HepG2 (cell line): Measurements from ENCODE around the gene GCSAM. TPM values are rescaled to one million over a fixed set of nuclear protein-coding genes. Genes with fewer than 3 reads are reported as not detected.

Source experiments
- ATAC-seq: fragments of 200-7000 bp; cut with Tn5 transposase; 3 replicates; pipeline ENCODE4 v1.9.1; 2020; ENCODE audit warnings: mild to moderate bottlenecking, moderate library complexity
- BruUV-seq: library from RNA; stranded (reverse); fragments of 400-500 nt; replicated peaks from 2 replicates; lab custom pipeline; 2021; lab: Mats Ljungman, UMichigan
- CTCF ChIA-PET: fragments of 300-600 bp; formaldehyde crosslinking; extraction: SDS; loops from one replicate; lab custom pipeline; 2021; ENCODE audit warnings: low total read pairs, inconsistent platforms, low intra/inter-chr PET ratio; lab: Yijun Ruan, JAX
- POLR2A ChIA-PET: fragments of 350-600 bp; sonication (Branson Sonifier 250); formaldehyde crosslinking; loops from one replicate; lab custom pipeline; 2020; ENCODE audit warnings: antibody characterized with exemption, inconsistent platforms; lab: Yijun Ruan, JAX
- DNase-seq: peaks from one replicate; pipeline ENCODE4 v3.0.0-alpha.2; 2015; ENCODE audit warnings: low spot score
- FAIRE-seq: peaks from 3 replicates; lab custom pipeline; 2011; peaks lifted over from hg19 to GRCh38; lab: Jason Lieb, UNC
- H2AFZ ChIP-seq: one replicate; pipeline ENCODE4 v1.6.1; 2011; ENCODE audit warnings: low read length, inconsistent platforms
- H3K27ac ChIP-seq: fragments of 300-600 bp; 3 replicates; pipeline ENCODE4 v1.8.0; 2011; ENCODE audit warnings: mixed run types, mild to moderate bottlenecking, mixed read lengths, low read length, inconsistent platforms; ENCODE audit not compliant: insufficient read depth; ENCODE audit errors: extremely low read length
- H3K27me3 ChIP-seq, 2 experiments: fragments of 200-600 bp in 1 of 2; 2 replicates in 1 of 2; 3 replicates in 1 of 2; pipeline versions ENCODE4 v1.6.0 to v1.8.0; 2011; ENCODE audit warnings: low read length in 2 of 2, mild to moderate bottlenecking in 2 of 2, moderate library complexity in 2 of 2, inconsistent platforms in 1 of 2; ENCODE audit not compliant: insufficient read depth in 2 of 2, control insufficient read depth in 1 of 2
- H3K36me3 ChIP-seq, 2 experiments: fragments of 200-600 bp in 1 of 2; replicated peaks in 1 of 2; 2 replicates in 1 of 2; 3 replicates in 1 of 2; pipeline versions ENCODE4 v1.5.1 to v1.8.0; 2011; ENCODE audit warnings: low read length in 2 of 2, inconsistent platforms in 1 of 2; ENCODE audit not compliant: insufficient read depth in 2 of 2, control insufficient read depth in 1 of 2
- H3K4me1 ChIP-seq: 2 replicates; pipeline ENCODE4 v1.5.1; 2012; ENCODE audit warnings: low read length, inconsistent platforms; ENCODE audit not compliant: insufficient read depth
- H3K4me2 ChIP-seq: 2 replicates; pipeline ENCODE4 v1.6.0; 2011; ENCODE audit warnings: low read depth, low read length, inconsistent platforms
- H3K4me3 ChIP-seq, 3 experiments: fragments of 200-600 bp in 1 of 3; sonication (generic), shearing (Covaris generic) in 1 of 3; replicated peaks in 1 of 3; 2 replicates each; pipeline ENCODE4 v1.5.1; 2011 to 2016; ENCODE audit warnings: low read length in 3 of 3, inconsistent platforms in 2 of 3, low read depth in 2 of 3, mild to moderate bottlenecking in 2 of 3, control low read depth in 1 of 3, mixed read lengths in 1 of 3; ENCODE audit not compliant: insufficient read depth in 1 of 3
- H3K79me2 ChIP-seq: one replicate; pipeline ENCODE4 v1.6.1; 2011; ENCODE audit warnings: low read length, inconsistent platforms; ENCODE audit not compliant: insufficient read depth
- H3K9ac ChIP-seq: 2 replicates; pipeline ENCODE4 v1.6.0; 2011; ENCODE audit warnings: mild to moderate bottlenecking, low read depth, low read length, inconsistent platforms; ENCODE audit not compliant: insufficient read depth
- H3K9me3 ChIP-seq: 2 replicates; pipeline ENCODE4 v1.5.1; 2012; ENCODE audit warnings: mild to moderate bottlenecking, low read length
- H4K20me1 ChIP-seq: 2 replicates; pipeline ENCODE4 v1.6.0; 2011; ENCODE audit warnings: inconsistent platforms, mild to moderate bottlenecking, low read length, moderate library complexity; ENCODE audit not compliant: insufficient read depth
- DNMT1 ChIP-seq: sonication (generic); formaldehyde crosslinking; IDR thresholded peaks from 2 replicates; pipeline ENCODE4 v1.5.1; 2020; ENCODE audit warnings: mild to moderate bottlenecking, missing genetic modification reagents
- DNMT3B ChIP-seq: conservative IDR thresholded peaks from 2 replicates; pipeline ENCODE4 v1.6.1; 2016; ENCODE audit warnings: missing biosample characterization, control low read depth
- GTF2F1 ChIP-seq: fragments of 150-350 bp; IDR thresholded peaks from 2 replicates; pipeline ENCODE4 v1.6.1; 2014; ENCODE audit warnings: low read length
- HES4 ChIP-seq: sonication (generic); formaldehyde crosslinking; IDR thresholded peaks from 2 replicates; pipeline ENCODE4 v1.9.0; 2021; ENCODE audit warnings: mild to moderate bottlenecking, missing genetic modification reagents, borderline replicate concordance
- KDM5B ChIP-seq: sonication (generic); formaldehyde crosslinking; IDR thresholded peaks from 2 replicates; pipeline ENCODE4 v1.4.0; 2020; ENCODE audit warnings: missing genetic modification reagents, mild to moderate bottlenecking, borderline replicate concordance
- RELA ChIP-seq: sonication (generic); formaldehyde crosslinking; IDR thresholded peaks from 2 replicates; pipeline ENCODE4 v1.4.0; 2020; ENCODE audit warnings: missing genetic modification reagents
- SOX5 ChIP-seq: IDR thresholded peaks from 2 replicates; pipeline ENCODE4 v1.6.1; 2016; ENCODE audit warnings: borderline replicate concordance
- TBX2 ChIP-seq: sonication (generic); formaldehyde crosslinking; IDR thresholded peaks from 2 replicates; pipeline ENCODE4 v1.5.0; 2020; ENCODE audit warnings: missing genetic modification reagents, mild to moderate bottlenecking, borderline replicate concordance
- TGIF2 ChIP-seq: IDR thresholded peaks from 2 replicates; pipeline ENCODE4 v1.6.1; 2016; ENCODE audit warnings: control low read depth, missing compliant biosample characterization
- ZNF543 ChIP-seq: sonication (generic); formaldehyde crosslinking; IDR thresholded peaks from 2 replicates; pipeline ENCODE4 v1.4.0; 2020; ENCODE audit warnings: mild to moderate bottlenecking, missing genetic modification reagents
- ZNF546 ChIP-seq: sonication (generic); formaldehyde crosslinking; conservative IDR thresholded peaks from 2 replicates; pipeline ENCODE4 v1.8.1; 2023; ENCODE audit warnings: mild to moderate bottlenecking, missing genetic modification reagents
- ZNF703 ChIP-seq: sonication (generic); formaldehyde crosslinking; IDR thresholded peaks from 2 replicates; pipeline ENCODE4 v1.5.1; 2020; ENCODE audit warnings: missing genetic modification reagents, mild to moderate bottlenecking, moderate library complexity, borderline replicate concordance
- ZNF773 ChIP-seq: sonication (generic); formaldehyde crosslinking; IDR thresholded peaks from 2 replicates; pipeline ENCODE4 v1.4.0; 2020; ENCODE audit warnings: missing genetic modification reagents, borderline replicate concordance
- ZSCAN12 ChIP-seq: sonication (generic); formaldehyde crosslinking; IDR thresholded peaks from 2 replicates; pipeline ENCODE4 v1.9.0; 2021; ENCODE audit warnings: mild to moderate bottlenecking, missing genetic modification reagents
- WGBS: methylation state at CpG from one replicate; pipeline ENCODE4 v1.1.6; 2017; ENCODE audit warnings: low lambda C conversion rate; 5-methylcytosine and 5-hydroxymethylcytosine counted together
- in situ Hi-C: cut with HindIII; loops from 2 replicates; pipeline ENCODE4 v1.10.0; 2017; ENCODE audit warnings: low pct_unique_long_range_greater_than_20kb; ENCODE audit not compliant: extremely low pct_ligation_motif_present
- intact Hi-C: fragments of 100-400 bp; cut with micrococcal nuclease; formaldehyde crosslinking; loops from one replicate; pipeline ENCODE4 v1.10.0; 2022; ENCODE audit not compliant: unreplicated experiment
- polyA plus RNA-seq, 8 experiments: library from polyadenylated mRNA; depleted of rRNA in 3 of 8; stranded (reverse) in 7 of 8; unstranded in 1 of 8; fragments of >200 nt; fragmentation: Illumina TruSeq in 4 of 8; extraction: Trizol in 4 of 8; gene quantifications; 2 replicates each; pipeline versions ENCODE4 v1.2.1 to v1.2.3, GENCODE V29; 2011 to 2016; ENCODE audit warnings: low read depth in 4 of 8, missing spikeins in 1 of 8, mixed read lengths in 1 of 8; ENCODE audit not compliant: insufficient read depth in 1 of 8
- total RNA-seq, 5 experiments: library from RNA; depleted of rRNA; stranded (reverse); fragments of >200 nt; fragmentation: Illumina TruSeq; extraction: Trizol; gene quantifications; 2 replicates each; pipeline ENCODE4 v1.2.3, GENCODE V29; 2016; ENCODE audit warnings: low read depth in 1 of 5
- TF ChIP-seq, protein P1 (sequence below): sonication (generic); formaldehyde crosslinking; IDR thresholded peaks from 2 replicates; pipeline ENCODE4 v1.8.0; 2022; ENCODE audit warnings: mild to moderate bottlenecking, missing genetic modification reagents, moderate library complexity
- TF ChIP-seq, protein P2 (sequence below): sonication (generic); formaldehyde crosslinking; IDR thresholded peaks from 2 replicates; pipeline ENCODE4 v1.9.0; 2022; ENCODE audit warnings: low read depth, missing genetic modification reagents
- TF ChIP-seq, protein P3 (sequence below): sonication (generic); formaldehyde crosslinking; IDR thresholded peaks from 2 replicates; pipeline ENCODE4 v1.4.0; 2020; ENCODE audit warnings: missing genetic modification reagents

The GCSAM gene
- total and polyA plus RNA-seq, 2 of the 13 experiments (the other 11 are each of a cell fraction or from before 2014, with no cell fraction given) = not detected

DNA sequence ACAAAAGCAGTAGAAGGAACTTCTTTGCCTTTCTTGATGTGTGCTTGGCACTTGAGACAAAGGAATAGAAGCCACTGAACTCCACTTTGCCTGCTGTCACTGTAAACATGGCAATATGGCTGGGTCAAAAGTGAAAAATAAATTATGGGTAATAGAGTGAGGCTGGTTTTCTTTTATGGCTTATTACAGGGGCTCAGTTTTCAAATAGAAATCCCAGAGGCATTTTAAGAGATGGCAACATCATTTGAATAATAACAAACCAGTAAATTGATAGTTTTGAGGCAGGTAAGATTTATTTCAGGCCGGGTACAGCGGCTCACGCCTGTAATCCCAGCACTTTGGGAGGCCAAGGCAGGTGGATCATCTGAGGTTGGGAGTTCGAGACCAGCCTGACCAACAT lies 44.1 kb downstream of the GCSAM start (continued):
- TF ChIP-seq, protein P1, sequence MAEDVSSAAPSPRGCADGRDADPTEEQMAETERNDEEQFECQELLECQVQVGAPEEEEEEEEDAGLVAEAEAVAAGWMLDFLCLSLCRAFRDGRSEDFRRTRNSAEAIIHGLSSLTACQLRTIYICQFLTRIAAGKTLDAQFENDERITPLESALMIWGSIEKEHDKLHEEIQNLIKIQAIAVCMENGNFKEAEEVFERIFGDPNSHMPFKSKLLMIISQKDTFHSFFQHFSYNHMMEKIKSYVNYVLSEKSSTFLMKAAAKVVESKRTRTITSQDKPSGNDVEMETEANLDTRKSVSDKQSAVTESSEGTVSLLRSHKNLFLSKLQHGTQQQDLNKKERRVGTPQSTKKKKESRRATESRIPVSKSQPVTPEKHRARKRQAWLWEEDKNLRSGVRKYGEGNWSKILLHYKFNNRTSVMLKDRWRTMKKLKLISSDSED (CRISPR knock-in tag) = no peak
- TF ChIP-seq ZNF773 (no peak), KDM5B (CRISPR knock-in tag) (no peak), DNMT1 (CRISPR knock-in tag) (no peak)

DNA sequence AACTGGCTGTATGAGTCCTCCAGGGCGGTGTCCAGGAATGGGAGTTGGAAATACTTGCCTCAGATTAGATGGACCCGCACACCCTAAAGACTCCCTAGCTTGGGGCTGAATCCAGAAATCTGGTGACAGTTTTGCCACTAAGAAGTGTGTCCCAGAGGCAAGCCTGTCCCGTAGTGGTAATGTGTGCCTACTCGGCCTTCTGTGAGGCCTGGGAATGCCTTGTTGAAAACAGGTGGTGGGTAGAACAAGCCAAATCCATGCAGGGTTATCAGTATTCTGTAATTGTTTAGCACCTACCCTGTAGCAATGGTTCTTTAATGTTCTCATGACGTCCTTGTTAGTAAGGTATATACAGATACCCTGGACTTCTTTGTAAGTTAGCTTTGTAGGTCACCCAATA lies 45.3 kb downstream of the GCSAM start:
- Histone ChIP-seq H3K27ac (no peak overlapping the region), H2AFZ (no peak overlapping the region), H3K4me3 (no peak overlapping the region), H3K27me3 (no peaks in the 10 kb centered on the region; a peak in 2 of 5 replicates), H4K20me1 (no peaks in the 10 kb centered on the region), H3K4me1 (peaks cover 41% of the 10 kb centered on the region), H3K9ac (no peak overlapping the region), H3K9me3 (no peaks in the 10 kb centered on the region), H3K79me2 (no peaks in the 10 kb centered on the region), H3K4me2 (no peak overlapping the region), H3K36me3 (no peaks in the 10 kb centered on the region)
- intact Hi-C loops (no loop called here), in situ Hi-C loops (no loop called here)
- 51% methylated on average over 2 of the region's 5 CpGs for WGBS
- POLR2A ChIA-PET = no interaction called here
- CTCF ChIA-PET = no interaction called here
- BruUV-seq = TSS peak; percentile 55
- no peak for ATAC-seq
- no peak for FAIRE-seq
- no peak for DNase-seq
- TF ChIP-seq, protein P2, sequence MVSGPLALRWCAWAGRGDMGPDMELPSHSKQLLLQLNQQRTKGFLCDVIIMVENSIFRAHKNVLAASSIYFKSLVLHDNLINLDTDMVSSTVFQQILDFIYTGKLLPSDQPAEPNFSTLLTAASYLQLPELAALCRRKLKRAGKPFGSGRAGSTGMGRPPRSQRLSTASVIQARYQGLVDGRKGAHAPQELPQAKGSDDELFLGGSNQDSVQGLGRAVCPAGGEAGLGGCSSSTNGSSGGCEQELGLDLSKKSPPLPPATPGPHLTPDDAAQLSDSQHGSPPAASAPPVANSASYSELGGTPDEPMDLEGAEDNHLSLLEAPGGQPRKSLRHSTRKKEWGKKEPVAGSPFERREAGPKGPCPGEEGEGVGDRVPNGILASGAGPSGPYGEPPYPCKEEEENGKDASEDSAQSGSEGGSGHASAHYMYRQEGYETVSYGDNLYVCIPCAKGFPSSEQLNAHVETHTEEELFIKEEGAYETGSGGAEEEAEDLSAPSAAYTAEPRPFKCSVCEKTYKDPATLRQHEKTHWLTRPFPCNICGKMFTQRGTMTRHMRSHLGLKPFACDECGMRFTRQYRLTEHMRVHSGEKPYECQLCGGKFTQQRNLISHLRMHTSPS = no peak
- TF ChIP-seq, protein P3, sequence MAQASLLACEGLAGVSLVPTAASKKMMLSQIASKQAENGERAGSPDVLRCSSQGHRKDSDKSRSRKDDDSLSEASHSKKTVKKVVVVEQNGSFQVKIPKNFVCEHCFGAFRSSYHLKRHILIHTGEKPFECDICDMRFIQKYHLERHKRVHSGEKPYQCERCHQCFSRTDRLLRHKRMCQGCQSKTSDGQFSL (CRISPR knock-in tag) = no peak
- TF ChIP-seq ZNF703 (CRISPR knock-in tag) (no peak), ZNF543 (CRISPR knock-in tag) (no peak), ZNF546 (CRISPR knock-in tag) (no peak), HES4 (CRISPR knock-in tag) (no peak), TBX2 (CRISPR knock-in tag) (no peak), DNMT3B (no peak), RELA (CRISPR knock-in tag) (no peak), SOX5 (no peak), GTF2F1 (no peak), TGIF2 (CRISPR knock-in tag) (no peak), ZSCAN12 (no peak)
